ENCODE measurements around the gene GPSM1.

The GPSM1 gene

DNA sequence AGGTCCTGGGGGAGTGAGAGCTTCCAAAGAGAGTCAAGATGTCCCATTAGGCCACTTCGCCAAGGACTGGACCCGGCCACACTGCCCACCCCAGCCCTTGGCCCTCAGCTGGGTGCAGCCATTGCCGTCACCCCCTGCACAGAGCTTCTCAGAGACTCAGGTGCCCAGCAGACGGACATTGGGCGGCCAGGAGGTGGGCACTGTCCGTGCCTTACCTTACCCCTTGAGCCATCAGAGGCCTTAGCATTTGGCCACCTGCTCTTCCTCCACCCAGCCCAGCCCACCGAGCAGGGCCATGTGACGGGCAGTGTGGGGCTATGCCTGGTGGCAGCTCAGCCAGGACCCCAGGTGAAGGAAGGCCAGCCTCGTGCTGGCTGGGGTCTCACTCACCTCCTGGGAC, 39.5 kb downstream of the GPSM1 start:
- Histone ChIP-seq H3K9ac (ENCODE audit: low read depth, low read length) (no peak overlapping the region), H3K4me1 (ENCODE audit: insufficient read depth, low read length) (peaks cover 22% of the 10 kb centered on the region), H3K4me2 (ENCODE audit: insufficient read depth, low read length) (no peak overlapping the region), H4K20me1 (ENCODE audit: insufficient read depth, low read length) (peaks cover 65% of the 10 kb centered on the region), H3K36me3 (ENCODE audit: insufficient read depth, low read length) (peaks cover 31% of the 10 kb centered on the region), H3K4me3 (ENCODE audit: low read depth in 1 of 2, low read length in 2 of 2) (no peak overlapping the region), H3K9me3 (ENCODE audit: insufficient read depth, low read length, severe bottlenecking) (no peaks in the 10 kb centered on the region), H2AFZ (ENCODE audit: low read depth, low read length) (no peak overlapping the region), H3K27me3 (ENCODE audit: insufficient read depth, low read length, poor library complexity) (no peaks in the 10 kb centered on the region), H3K27ac (ENCODE audit: low read length) (no peak overlapping the region), H3K79me2 (ENCODE audit: insufficient read depth, low read length) (peaks cover 28% of the 10 kb centered on the region)
- DNase-seq (no peak), ATAC-seq (ENCODE audit: insufficient read depth, low read depth) (no peak)
- TF ChIP-seq, protein P1, sequence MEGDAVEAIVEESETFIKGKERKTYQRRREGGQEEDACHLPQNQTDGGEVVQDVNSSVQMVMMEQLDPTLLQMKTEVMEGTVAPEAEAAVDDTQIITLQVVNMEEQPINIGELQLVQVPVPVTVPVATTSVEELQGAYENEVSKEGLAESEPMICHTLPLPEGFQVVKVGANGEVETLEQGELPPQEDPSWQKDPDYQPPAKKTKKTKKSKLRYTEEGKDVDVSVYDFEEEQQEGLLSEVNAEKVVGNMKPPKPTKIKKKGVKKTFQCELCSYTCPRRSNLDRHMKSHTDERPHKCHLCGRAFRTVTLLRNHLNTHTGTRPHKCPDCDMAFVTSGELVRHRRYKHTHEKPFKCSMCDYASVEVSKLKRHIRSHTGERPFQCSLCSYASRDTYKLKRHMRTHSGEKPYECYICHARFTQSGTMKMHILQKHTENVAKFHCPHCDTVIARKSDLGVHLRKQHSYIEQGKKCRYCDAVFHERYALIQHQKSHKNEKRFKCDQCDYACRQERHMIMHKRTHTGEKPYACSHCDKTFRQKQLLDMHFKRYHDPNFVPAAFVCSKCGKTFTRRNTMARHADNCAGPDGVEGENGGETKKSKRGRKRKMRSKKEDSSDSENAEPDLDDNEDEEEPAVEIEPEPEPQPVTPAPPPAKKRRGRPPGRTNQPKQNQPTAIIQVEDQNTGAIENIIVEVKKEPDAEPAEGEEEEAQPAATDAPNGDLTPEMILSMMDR (IDR thresholded peaks at IDR 0.05; ENCODE audit: borderline replicate concordance, extremely low read depth, low read length, poor library complexity, severe bottlenecking): no peak
- no peak for TF ChIP-seq EZH2 (IDR thresholded peaks at IDR 0.05; ENCODE audit: borderline replicate concordance, low read depth, low read length, severe bottlenecking)

DNA sequence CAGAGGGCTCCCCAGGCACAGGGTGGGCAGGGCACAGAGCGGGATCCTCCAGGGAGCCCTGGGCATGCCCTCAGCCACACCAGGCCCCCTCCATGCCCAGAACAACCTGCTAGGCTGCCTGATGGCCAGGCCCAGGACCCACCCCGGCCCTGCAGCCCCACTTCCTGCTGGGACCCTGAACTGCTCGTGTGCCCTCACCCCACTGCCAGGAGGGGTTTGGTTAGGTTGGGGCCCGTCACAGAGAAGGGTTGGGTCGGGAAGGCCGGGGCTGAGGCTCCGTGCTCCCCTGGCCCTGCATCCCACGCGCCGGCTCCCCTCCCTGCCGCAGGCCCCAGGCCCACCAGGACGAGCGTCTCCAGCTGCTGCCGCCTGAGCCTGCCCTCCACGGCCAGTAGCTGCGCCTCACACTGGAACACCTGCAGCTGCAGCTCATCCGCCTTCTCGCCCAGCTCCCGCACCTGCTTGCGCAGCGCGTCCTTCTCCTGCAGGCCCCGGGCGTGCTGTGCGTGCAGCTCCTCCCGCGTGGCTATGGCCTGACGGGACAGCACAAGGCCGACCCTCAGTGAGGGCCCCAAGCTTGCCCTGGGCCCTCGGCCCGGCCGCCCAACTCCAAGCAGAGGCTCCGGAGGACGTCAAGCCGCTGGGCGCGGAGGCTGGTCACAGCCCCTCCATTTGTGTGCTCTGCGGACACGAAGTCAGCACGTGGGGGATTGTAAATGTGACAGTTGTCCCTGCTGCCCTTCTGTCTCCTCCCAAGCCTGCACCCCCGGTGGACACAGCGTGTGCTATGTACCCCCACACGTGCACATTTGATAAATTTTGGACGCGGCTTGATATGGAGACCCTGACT, 40.2 kb downstream of the GPSM1 start:
- H3K4me1 ChIP-seq (ENCODE audit: insufficient read depth, low read length): peaks cover 21% of the 10 kb centered on the region
- H3K36me3 ChIP-seq (ENCODE audit: insufficient read depth, low read length): peaks cover 31% of the 10 kb centered on the region
- H3K27me3 ChIP-seq (ENCODE audit: insufficient read depth, low read length, poor library complexity): no peaks in the 10 kb centered on the region
- H2AFZ ChIP-seq (ENCODE audit: low read depth, low read length): no peak overlapping the region
- DNase-seq: no peak
- no peaks in the 10 kb centered on the region for H3K9me3 ChIP-seq (ENCODE audit: insufficient read depth, low read length, severe bottlenecking)
- peaks cover 60% of the 10 kb centered on the region for H4K20me1 ChIP-seq (ENCODE audit: insufficient read depth, low read length)
- TF ChIP-seq, protein P1 (IDR thresholded peaks at IDR 0.05; ENCODE audit: borderline replicate concordance, extremely low read depth, low read length, poor library complexity, severe bottlenecking): no peak
- TF ChIP-seq EZH2 (IDR thresholded peaks at IDR 0.05; ENCODE audit: borderline replicate concordance, low read depth, low read length, severe bottlenecking): no peak
- H3K9ac ChIP-seq (ENCODE audit: low read depth, low read length): no peak overlapping the region
- no peak for ATAC-seq (ENCODE audit: insufficient read depth, low read depth)
- peaks cover 28% of the 10 kb centered on the region for H3K79me2 ChIP-seq (ENCODE audit: insufficient read depth, low read length)
- H3K27ac ChIP-seq (ENCODE audit: low read length): no peak overlapping the region
- no peak overlapping the region for H3K4me3 ChIP-seq (ENCODE audit: low read depth in 1 of 2, low read length in 2 of 2)
- no peak overlapping the region for H3K4me2 ChIP-seq (ENCODE audit: insufficient read depth, low read length)

DNA sequence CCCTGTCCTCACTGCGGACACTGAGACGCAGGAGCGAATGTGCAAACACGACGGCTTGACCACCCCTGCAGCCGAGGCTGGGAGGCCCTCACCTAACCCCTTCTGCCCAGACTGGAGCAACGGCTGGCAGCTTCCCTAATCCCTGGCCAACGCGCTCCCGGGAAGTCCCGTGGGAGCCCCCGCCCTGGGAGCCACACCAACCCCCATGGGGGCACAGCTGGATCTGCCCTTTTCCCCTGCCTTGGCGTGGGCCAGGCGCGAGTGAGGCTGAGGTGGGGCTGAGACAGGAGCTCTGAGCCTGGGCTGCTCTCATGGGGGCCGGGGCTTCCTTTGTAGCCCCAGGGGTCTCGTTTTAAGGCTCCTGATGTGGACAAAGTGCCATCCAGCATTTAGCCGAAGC, 40.9 kb downstream of the GPSM1 start:
- no peaks in the 10 kb centered on the region for H3K9me3 ChIP-seq (ENCODE audit: insufficient read depth, low read length, severe bottlenecking)
- peaks cover 31% of the 10 kb centered on the region for H3K36me3 ChIP-seq (ENCODE audit: insufficient read depth, low read length)
- ATAC-seq (ENCODE audit: insufficient read depth, low read depth): no peak
- peaks cover 55% of the 10 kb centered on the region for H4K20me1 ChIP-seq (ENCODE audit: insufficient read depth, low read length)
- peaks cover 16% of the 10 kb centered on the region for H3K4me1 ChIP-seq (ENCODE audit: insufficient read depth, low read length)
- no peak for DNase-seq
- H3K9ac ChIP-seq (ENCODE audit: low read depth, low read length): no peak overlapping the region
- no peak for TF ChIP-seq EZH2 (IDR thresholded peaks at IDR 0.05; ENCODE audit: borderline replicate concordance, low read depth, low read length, severe bottlenecking)
- TF ChIP-seq, protein P1 (IDR thresholded peaks at IDR 0.05; ENCODE audit: borderline replicate concordance, extremely low read depth, low read length, poor library complexity, severe bottlenecking): no peak
- H3K79me2 ChIP-seq (ENCODE audit: insufficient read depth, low read length): peaks cover 25% of the 10 kb centered on the region
- H3K4me3 ChIP-seq (ENCODE audit: low read depth in 1 of 2, low read length in 2 of 2): no peak overlapping the region
- H2AFZ ChIP-seq (ENCODE audit: low read depth, low read length): no peak overlapping the region
- no peak overlapping the region for H3K4me2 ChIP-seq (ENCODE audit: insufficient read depth, low read length)
- no peak overlapping the region for H3K27ac ChIP-seq (ENCODE audit: low read length)
- no peaks in the 10 kb centered on the region for H3K27me3 ChIP-seq (ENCODE audit: insufficient read depth, low read length, poor library complexity)

All from DND-41 (cell line).